ENCODE measurements around the gene CNTNAP5. TPM values are rescaled to one million over a fixed set of nuclear protein-coding genes. Genes with fewer than 3 reads are reported as not detected.

CNTNAP5 gene
- total and polyA plus RNA-seq, 8 donors: 0.03 to 0.29 (median 0.10) TPM; not detected in 4

- ATAC-seq (no peak), DNase-seq (no peak)
- H3K27ac ChIP-seq: no peak overlapping the region
- no peaks in the 10 kb centered on the region for H3K27me3 ChIP-seq
- H3K4me3 ChIP-seq: no peak overlapping the region
- no peaks in the 10 kb centered on the region for H3K36me3 ChIP-seq
- H3K4me1 ChIP-seq: no peaks in the 10 kb centered on the region
- no peak for TF ChIP-seq CTCF (IDR thresholded peaks at IDR 0.05)
- peaks cover 0 to 19% of the 10 kb centered on the region in 2 donors for H3K9me3 ChIP-seq
- intact Hi-C loops (cut with DNase I): no loop called here
Observed at GRCh38 chr2:124286089-124286783, 261.1 kb downstream of the CNTNAP5 start.

GRCh38 chr2:124289060-124289459, 264.0 kb downstream of the CNTNAP5 start:
- no peak for TF ChIP-seq CTCF (IDR thresholded peaks at IDR 0.05)
- Histone ChIP-seq H3K9me3 (peaks cover 0 to 10% of the 10 kb centered on the region in 2 donors), H3K4me1 (no peaks in the 10 kb centered on the region), H3K27ac (no peak overlapping the region), H3K27me3 (no peaks in the 10 kb centered on the region), H3K36me3 (no peaks in the 10 kb centered on the region), H3K4me3 (no peak overlapping the region)
- ATAC-seq (no peak), DNase-seq (no peak)
- intact Hi-C loops (cut with DNase I): no loop called here

GRCh38 chr2:124289615-124290014, 264.5 kb downstream of the CNTNAP5 start:
- H3K4me3 ChIP-seq: no peak overlapping the region
- H3K27me3 ChIP-seq: no peaks in the 10 kb centered on the region
- no peaks in the 10 kb centered on the region for H3K4me1 ChIP-seq
- H3K27ac ChIP-seq: no peak overlapping the region
- intact Hi-C loops (cut with DNase I): no loop called here
- DNase-seq (no peak), ATAC-seq (no peak)
- peaks cover 0 to 4% of the 10 kb centered on the region in 2 donors for H3K9me3 ChIP-seq
- H3K36me3 ChIP-seq: no peaks in the 10 kb centered on the region
- no peak for TF ChIP-seq CTCF (IDR thresholded peaks at IDR 0.05)

GRCh38 chr2:124296470-124296869, 271.4 kb downstream of the CNTNAP5 start:
- no peaks in the 10 kb centered on the region for H3K36me3 ChIP-seq
- peaks cover 0 to 8% of the 10 kb centered on the region in 2 donors for H3K9me3 ChIP-seq
- ATAC-seq (no peak), DNase-seq (no peak)
- intact Hi-C loops (cut with DNase I): no loop called here
- no peak for TF ChIP-seq CTCF (IDR thresholded peaks at IDR 0.05)
- no peaks in the 10 kb centered on the region for H3K27me3 ChIP-seq
- no peak overlapping the region for H3K4me3 ChIP-seq
- H3K27ac ChIP-seq: no peak overlapping the region
- no peaks in the 10 kb centered on the region for H3K4me1 ChIP-seq

- ATAC-seq (no peak), DNase-seq (no peak)
- intact Hi-C loops (cut with DNase I): no loop called here
- H3K4me1 ChIP-seq: no peaks in the 10 kb centered on the region
- no peak overlapping the region for H3K4me3 ChIP-seq
- H3K36me3 ChIP-seq: no peaks in the 10 kb centered on the region
- H3K27me3 ChIP-seq: no peaks in the 10 kb centered on the region
- no peak overlapping the region for H3K27ac ChIP-seq
- H3K9me3 ChIP-seq: peaks cover 0 to 14% of the 10 kb centered on the region in 2 donors
- TF ChIP-seq CTCF (IDR thresholded peaks at IDR 0.05): no peak
Observed at GRCh38 chr2:124301915-124302314, 276.8 kb downstream of the CNTNAP5 start.

Data from left lung (tissue), 10 donors.